ENCODE measurements around the gene DPP8.
"Not testable (repeated sequence)": the region's sequence is repeated elsewhere in the genome, so short reads cannot be mapped to it uniquely, and the experiment has no call there.

Gene DPP8

DNA sequence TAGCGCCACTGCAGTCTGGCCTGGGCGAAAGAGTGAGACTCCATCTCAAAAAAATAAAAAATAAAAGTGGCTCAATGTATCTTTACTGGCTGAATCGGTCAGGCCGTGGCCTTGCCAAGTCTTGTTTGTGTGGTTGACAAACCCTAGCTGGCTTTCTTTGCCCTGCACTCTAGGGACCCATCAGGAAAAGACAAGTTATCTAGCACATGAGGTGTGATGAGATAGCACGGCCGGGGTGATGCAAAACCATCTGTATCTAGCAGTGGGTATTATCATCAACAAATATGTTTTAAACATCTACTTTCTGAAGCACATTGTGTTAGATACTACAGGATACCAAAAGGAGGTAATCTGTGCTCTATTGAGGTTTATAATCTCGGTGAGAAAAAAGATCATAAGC is 3.9 kb upstream of the DPP8 start:
- no peak for DNase-seq

GRCh38 chr15:65518633-65519285 is 1.3 kb upstream of the DPP8 start:
- no peak for DNase-seq

DNA sequence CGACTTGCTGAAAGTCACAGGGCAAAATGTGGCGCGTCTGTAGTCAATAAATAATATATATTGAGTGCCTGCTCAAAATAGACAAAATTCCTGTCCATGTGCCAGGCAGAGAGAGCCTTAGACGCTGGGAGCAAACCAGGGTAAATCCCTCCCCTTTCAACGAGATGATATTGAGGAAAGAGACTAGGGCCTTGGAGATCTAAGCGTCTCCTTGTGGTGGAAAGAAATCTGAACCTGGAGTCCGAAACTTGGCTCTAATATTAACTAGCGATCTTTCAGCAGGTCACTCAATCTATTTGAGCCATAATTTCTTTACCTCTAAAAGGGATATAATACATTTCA is 348 bp upstream of the DPP8 start:
- no peak for DNase-seq

DNA sequence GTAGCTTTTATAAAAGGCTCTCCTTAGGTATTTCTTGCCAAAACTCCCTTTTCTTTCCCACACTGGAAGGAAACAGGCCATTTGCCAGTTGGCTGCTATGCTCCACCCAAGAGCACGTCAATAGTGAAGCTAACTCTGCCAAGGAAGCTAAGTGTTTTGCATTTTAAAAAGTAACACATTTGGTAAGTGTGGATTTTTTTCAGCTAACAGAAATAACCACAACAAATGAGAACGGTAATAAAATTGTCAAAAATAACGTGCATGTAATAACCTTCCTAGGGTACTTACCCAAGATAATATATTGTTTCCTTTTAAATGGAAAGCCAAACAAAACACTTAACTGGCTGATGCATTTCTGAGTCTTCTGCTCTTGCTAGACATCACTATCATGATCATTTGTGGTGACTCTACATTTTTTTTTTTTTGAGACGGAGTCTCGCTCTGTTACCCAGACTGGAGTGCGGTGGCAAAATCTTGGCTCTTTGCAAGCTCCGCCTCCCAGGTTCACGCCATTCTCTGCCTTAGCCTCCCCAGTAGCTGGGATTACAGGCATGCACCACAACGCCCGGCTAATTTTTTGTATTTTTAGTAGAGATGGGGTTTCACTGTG is 4.6 kb downstream of the DPP8 start:
- no peak for DNase-seq

GRCh38 chr15:65512189-65512588 is 5.3 kb downstream of the DPP8 start:
- DNase-seq, result no peak

DNA sequence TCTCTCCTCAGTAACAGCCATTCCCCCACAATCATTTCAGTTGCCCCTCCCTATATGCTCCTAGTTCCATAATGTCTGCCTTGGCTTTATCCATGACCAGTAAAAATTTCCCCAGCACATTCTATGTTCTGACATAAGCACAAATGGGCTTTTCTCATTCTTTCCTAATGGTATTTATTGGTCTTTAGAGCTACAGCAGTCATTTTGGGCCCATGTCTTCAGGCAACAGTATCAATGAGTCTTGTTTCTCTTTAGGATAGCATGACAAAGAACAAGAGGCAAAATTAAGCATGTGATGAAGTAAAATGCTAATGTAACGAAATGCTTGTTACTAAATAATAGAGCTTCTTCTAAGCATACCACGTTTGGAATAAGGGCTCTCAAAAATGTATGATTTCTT is 8.2 kb downstream of the DPP8 start:
- no peak for DNase-seq

DNA sequence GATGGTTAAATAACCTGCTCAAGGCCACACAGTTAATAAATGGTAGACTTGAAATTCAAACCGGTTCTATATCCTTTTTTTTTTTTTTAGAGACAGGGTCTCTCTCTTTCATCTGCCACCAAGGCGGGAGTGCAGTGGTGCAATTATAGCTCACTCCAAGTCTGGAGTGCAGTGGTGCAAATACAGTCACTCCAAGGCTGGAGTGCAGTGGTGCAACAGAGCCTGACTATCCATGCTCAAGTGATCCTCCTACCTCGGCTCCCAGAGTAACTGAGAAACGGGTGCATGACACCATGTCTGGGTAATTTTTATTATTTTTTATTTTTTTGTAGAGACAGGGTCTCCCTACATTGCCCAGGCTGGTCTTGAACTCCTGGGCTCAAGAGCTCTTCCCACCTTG is 23.4 kb downstream of the DPP8 start:
- no peak for DNase-seq

DNA sequence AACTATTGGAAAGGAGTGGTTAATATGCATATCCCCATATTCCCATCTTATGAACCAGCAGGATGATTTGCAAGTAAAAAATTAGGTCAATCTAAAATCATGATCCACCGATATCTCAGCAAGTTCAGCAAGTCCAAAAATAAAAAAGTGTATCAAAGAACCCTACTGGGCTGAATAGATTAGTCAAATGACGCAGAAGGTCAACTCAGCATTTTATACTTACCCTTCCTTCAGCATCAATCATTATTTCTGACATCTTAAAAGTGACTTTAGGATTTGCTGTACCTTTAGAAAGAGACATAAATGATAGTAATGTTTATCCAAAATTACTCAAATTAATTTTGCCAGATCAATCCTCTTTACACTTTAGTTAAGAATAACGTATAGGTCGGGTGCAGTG is 32.6 kb downstream of the DPP8 start:
- no peak for DNase-seq

DNA sequence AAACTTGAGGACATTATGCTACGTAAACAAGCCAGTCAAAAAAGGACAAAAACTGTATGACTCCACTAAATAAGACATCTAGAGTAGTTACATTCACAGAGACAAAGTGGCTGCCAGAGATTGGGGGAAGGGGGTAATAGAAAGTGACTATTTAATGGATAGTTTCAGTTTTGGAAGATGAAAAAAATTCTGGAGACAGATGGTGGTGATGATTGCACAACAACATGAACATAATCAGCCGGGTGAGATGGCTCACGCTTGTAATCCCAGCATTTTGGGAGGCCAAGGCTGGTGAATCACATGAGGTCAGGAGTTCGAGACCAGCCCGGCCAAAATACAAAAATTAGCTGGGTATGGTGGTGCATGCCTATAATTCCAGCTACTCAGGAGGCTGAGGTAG is 40.6 kb downstream of the DPP8 start:
- DNase-seq, result no peak

- no peak for DNase-seq
Observed at GRCh38 chr15:65470866-65471265, 46.6 kb downstream of the DPP8 start.

DNA sequence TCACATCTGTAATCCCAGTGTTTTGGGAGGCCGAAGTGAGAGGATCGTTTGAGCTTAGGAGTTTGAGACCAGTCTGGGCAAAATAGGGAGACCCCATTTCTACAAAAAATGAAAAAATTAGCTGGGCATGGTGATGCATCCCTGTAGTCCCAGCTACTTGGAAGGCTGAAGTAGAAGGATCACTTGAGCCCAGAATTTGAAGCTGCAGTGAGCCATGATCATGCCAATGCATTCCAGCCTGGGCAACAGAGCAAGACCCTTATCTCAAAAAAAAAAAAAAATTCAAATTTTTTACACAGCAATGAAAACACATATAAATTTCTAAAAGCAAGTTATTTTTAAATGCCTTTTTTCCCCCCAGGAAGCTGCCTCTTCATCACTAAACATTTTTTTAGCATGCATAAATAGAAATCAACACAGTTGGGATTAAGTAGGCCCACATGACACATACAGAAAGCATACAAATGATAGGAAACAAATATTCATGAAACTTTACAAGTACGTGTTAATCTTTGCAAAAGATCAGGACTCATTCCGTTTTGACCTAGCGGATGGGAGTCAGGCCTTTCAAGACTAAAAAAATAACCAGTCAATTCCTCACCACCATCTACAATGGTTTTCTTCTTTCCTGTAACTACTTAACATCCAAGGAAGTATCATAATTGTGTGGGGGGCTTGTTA is 49.1 kb downstream of the DPP8 start:
- DNase-seq, result no peak

DNA sequence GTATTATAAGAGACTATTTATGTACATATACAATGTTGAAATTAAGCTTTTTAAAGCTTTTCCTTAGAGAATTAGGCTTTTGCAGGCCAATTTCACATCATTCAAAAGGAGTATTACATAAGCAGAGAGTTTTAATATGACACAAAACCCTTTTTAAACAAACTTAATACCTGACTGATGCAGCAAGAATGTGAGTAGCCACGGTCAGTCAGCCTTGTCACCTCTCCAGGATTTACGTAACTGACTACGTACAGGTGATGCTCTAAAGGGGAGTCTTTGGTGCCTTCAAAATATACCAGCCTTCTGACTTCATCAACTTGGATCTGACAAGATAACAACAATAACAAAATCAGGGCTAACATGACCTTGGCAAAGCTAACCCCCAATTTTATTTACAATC is 50.6 kb downstream of the DPP8 start:
- no peak for DNase-seq

DNA sequence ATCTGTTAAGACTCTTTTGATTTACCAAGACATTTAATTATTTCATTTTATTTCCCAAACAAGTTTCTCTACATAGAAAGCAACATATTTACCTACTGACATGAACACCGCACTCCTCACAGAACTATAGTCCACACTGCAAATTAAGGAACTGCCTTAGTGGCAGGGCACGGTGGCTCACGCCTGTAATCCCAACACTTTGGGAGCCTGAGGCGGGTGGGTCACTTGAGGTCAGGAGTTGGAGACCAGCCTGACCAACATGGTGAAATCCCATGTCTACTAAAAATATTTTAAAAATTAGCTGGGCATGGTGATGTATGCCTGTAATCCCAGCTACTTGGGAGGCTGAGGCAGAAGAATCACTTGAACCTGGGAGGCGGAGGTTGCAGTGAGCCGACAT is 54.4 kb downstream of the DPP8 start:
- DNase-seq, result not testable (repeated sequence)

DNA sequence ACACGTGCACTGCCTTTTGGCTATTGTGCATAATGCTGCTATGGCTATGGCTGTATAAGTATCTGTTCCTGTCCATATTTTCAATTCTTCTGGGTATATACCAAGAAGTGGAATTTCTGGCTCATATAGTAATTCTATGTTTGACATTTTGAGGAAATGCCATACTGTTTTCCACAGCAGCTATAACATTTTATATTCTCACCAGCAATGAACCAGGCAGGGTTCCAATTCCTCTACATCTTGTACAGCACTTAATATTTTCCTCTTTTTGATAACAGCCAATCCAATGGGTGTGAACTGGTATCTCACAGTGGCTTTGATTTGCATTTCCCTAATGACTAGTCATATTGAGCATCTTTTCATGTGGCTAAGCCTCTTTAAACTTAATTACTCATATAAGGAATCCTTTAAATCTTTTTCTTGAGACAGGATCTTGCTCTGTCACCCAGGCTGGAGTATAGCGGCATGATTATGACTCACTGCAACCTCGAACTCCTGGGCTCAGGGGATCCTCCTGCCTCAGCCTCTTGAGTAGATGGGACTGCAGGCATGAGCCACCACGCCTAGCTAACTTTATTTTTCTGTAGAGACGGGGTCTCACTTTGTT is 56.6 kb downstream of the DPP8 start:
- no peak for DNase-seq

DNA sequence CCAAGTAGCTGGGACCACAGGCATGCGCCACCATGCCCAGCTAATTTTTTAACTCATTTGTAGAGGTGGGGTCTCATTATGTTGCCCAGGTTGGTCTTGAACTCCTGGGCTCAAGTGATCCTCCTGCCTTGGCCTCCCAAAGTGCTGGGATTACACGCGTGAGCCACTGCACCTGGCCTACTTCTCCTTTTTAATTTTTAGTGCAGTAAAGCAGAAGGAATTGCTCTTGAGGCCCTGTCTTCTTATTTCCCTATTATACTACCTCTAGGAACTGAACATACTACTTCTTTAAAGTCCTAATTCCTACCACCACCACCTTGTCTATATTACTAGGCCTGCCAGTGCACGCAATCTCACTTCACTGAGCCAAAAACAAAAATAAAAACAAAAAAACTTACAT is 62.2 kb downstream of the DPP8 start:
- not testable (repeated sequence) for DNase-seq

GRCh38 chr15:65451989-65452388 is 65.5 kb downstream of the DPP8 start:
- DNase-seq, result no peak

DNA sequence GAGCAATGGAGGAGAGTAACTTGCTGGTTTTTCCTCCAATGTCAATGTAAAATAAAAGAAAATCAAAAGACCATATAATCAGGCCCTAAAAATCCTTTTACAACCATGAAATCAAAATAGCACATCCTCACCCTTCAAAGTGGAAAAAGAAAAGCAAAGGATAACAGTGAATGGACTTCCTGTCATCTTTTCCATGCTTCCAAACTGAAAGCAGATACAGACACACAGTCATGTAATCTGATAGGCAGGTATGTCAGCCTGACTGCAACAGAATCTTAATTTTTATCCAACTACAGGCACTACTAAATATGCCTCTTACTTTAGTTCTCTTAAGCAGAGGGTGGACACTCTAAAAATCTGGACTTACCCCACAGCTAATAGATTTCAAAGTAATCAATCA is 66.9 kb downstream of the DPP8 start:
- no peak for DNase-seq

GRCh38 chr15:65447145-65447544 is 70.3 kb downstream of the DPP8 start:
- DNase-seq, result no peak

GRCh38 chr15:65434201-65434600 is 83.3 kb downstream of the DPP8 start:
- DNase-seq, result no peak

- DNase-seq, result no peak
Observed at GRCh38 chr15:65431731-65432130, 85.8 kb downstream of the DPP8 start.

GRCh38 chr15:65426216-65426853 is 91.2 kb downstream of the DPP8 start:
- no peak for DNase-seq

- no peak for DNase-seq
Observed at GRCh38 chr15:65424683-65425082, 92.8 kb downstream of the DPP8 start.

GRCh38 chr15:65423976-65424679 is 93.4 kb downstream of the DPP8 start:
- no peak for DNase-seq

All from central memory CD4-positive, alpha-beta T cell (primary cell).